Suprapubic skin (tissue), 4 donors: ENCODE measurements around the gene TMED9. TPM values are rescaled to one million over a fixed set of nuclear protein-coding genes. Genes with fewer than 3 reads are reported as not detected.

ENCODE experiments used
- DNase-seq, 2 donors: peaks; one replicate each; pipeline ENCODE4 v3.0.0-alpha.2; 2019; ENCODE audit warnings: low spot score in 2 of 2
- H3K27ac ChIP-seq: fragments of 200-600 bp; sonication (generic); one replicate; pipeline ENCODE4 v1.5.1; 2019
- H3K27me3 ChIP-seq: fragments of 200-600 bp; sonication (generic); one replicate; pipeline ENCODE4 v1.5.1; 2019
- H3K36me3 ChIP-seq: fragments of 200-600 bp; sonication (generic); one replicate; pipeline ENCODE4 v1.5.1; 2019
- H3K4me1 ChIP-seq: fragments of 200-600 bp; sonication (generic); one replicate; pipeline ENCODE4 v1.5.1; 2019
- H3K4me3 ChIP-seq: fragments of 200-600 bp; sonication (generic); one replicate; pipeline ENCODE4 v1.5.1; 2019; ENCODE audit warnings: mild to moderate bottlenecking
- H3K9me3 ChIP-seq: fragments of 200-600 bp; sonication (generic); one replicate; pipeline ENCODE4 v1.5.1; 2019
- EP300 ChIP-seq: sonication (generic); formaldehyde crosslinking; IDR thresholded peaks from one replicate; pipeline ENCODE4 v1.6.1; 2017; ENCODE audit warnings: antibody characterized with exemption
- POLR2A ChIP-seq, 2 donors: fragments of 450-650 bp; IDR thresholded peaks; one replicate each; pipeline ENCODE4 v1.6.1; 2017; ENCODE audit warnings: antibody characterized with exemption in 2 of 2, mild to moderate bottlenecking in 2 of 2, moderate library complexity in 2 of 2
- POLR2AphosphoS5 ChIP-seq, 3 donors: sonication (generic); formaldehyde crosslinking; IDR thresholded peaks; one replicate each; pipeline ENCODE4 v1.6.1; 2017; ENCODE audit warnings: antibody characterized with exemption in 3 of 3
- WGBS: methylation state at CpG from one replicate; pipeline ENCODE4 v1.1.5; 2018; 5-methylcytosine and 5-hydroxymethylcytosine counted together
- total RNA-seq, 4 donors: library from RNA; depleted of rRNA; stranded (reverse); fragments of >200 nt; gene quantifications; one replicate each; pipeline ENCODE4 v1.1.0, GENCODE V29; 2016
- TF ChIP-seq, protein P1 (sequence below), 2 donors: fragments of 200-600 bp in 1 of 2; fragments of 450-650 bp in 1 of 2; sonication (generic) in 1 of 2; IDR thresholded peaks; one replicate each; pipeline ENCODE4 v1.5.1; 2016 to 2019; ENCODE audit warnings: antibody characterized with exemption in 2 of 2, mild to moderate bottlenecking in 1 of 2, moderate library complexity in 1 of 2

The TMED9 gene
- total RNA-seq, 4 donors from 2014 or later, result 60.3 to 84.5 (median 79.5) TPM

DNA sequence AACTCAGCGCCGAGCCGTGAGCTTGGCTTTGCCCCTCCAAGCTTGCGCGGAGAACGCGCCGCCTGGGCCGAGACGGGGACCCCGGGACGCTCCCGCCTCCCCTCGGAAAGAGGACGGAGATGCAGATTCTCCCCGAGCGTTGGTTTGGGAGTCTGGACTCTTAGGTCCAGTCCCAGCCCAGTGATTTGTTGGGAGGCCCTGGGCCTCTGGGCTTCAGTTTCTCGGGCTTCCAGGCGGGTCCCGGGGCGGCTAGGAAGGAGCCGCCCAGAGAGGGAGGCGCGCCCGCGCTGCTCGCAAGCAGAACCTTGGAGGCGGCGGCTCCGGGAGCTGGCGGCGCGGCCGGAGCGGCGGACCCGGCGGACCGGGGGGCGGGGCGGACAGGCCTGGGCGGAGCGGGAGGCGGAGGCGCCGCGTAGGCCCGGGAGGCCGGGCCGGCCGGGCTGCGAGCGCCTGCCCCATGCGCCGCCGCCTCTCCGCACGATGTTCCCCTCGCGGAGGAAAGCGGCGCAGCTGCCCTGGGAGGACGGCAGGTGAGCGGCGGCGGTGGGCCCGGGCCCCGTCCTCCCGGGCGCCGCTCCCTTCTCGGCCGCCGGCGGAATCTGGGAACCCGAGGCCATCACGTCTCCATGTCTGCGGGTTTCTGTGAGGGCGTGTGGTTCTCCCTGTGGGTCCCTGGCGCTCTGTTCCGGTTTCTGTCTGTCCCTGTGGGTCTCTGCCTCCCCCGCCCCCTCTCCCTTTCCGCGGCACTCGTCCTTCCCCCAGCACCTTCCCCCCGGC, 7.9 kb downstream of the TMED9 start, which contains the start of gene B4GALT7:
Gene B4GALT7 (plus strand): TSS at position 402 of the 777 bp plus-strand sequence. CDS start 79 bp downstream, at position 481.
- DNase-seq, result peak; percentile 86 to 90
- Histone ChIP-seq H3K4me1 (peaks cover 31% of the 10 kb centered on the region), H3K27ac (peak within 1 kb of the TSS; percentile 84), H3K27me3 (no peaks in the 10 kb centered on the region), H3K4me3 (peak within 1 kb of the TSS; percentile 76), H3K36me3 (peaks cover 24% of the 10 kb centered on the region), H3K9me3 (no peaks in the 10 kb centered on the region)
- WGBS, result under 1% methylated on average over 21 of the region's 86 CpGs
- peak; percentile 41 to 75 for TF ChIP-seq POLR2A (IDR thresholded peaks at IDR 0.05)
- TF ChIP-seq, protein P1, sequence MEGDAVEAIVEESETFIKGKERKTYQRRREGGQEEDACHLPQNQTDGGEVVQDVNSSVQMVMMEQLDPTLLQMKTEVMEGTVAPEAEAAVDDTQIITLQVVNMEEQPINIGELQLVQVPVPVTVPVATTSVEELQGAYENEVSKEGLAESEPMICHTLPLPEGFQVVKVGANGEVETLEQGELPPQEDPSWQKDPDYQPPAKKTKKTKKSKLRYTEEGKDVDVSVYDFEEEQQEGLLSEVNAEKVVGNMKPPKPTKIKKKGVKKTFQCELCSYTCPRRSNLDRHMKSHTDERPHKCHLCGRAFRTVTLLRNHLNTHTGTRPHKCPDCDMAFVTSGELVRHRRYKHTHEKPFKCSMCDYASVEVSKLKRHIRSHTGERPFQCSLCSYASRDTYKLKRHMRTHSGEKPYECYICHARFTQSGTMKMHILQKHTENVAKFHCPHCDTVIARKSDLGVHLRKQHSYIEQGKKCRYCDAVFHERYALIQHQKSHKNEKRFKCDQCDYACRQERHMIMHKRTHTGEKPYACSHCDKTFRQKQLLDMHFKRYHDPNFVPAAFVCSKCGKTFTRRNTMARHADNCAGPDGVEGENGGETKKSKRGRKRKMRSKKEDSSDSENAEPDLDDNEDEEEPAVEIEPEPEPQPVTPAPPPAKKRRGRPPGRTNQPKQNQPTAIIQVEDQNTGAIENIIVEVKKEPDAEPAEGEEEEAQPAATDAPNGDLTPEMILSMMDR (IDR thresholded peaks at IDR 0.05), result no peak

DNA sequence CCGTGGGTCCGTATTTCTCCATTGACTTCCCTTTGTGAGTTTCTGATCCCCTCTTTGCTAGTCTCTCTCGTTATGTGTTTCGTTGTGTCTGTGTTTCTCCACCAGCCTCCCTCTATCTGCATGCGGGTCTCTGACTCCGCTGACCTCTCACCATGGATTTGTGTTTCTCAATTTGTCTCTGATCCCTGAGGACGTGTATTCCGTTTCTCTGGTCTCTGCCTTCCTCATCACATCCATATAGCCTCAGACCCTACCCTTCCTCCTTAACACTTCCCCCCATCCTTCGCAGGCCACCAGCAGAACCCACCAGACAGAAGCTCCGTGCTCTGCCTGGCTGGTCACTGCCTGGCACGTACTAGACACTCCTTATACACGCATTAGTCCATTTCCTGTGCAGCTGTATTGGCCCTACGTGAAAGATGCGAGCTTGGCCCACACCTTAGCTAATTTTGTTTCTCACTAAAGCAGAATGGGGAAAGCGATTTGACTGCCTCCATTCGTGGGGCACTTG, 8.6 kb downstream of the TMED9 start:
- peak overlapping the region; percentile 76 for H3K4me3 ChIP-seq
- DNase-seq, result no peak
- peaks cover 23% of the 10 kb centered on the region for H3K36me3 ChIP-seq
- H3K27ac ChIP-seq, result peak overlapping the region; percentile 84
- H3K27me3 ChIP-seq, result no peaks in the 10 kb centered on the region
- no peaks in the 10 kb centered on the region for H3K9me3 ChIP-seq
- H3K4me1 ChIP-seq, result peaks cover 31% of the 10 kb centered on the region
- TF ChIP-seq EP300, result no peak
- TF ChIP-seq, protein P1 (IDR thresholded peaks at IDR 0.05), result no peak
- TF ChIP-seq POLR2A (IDR thresholded peaks at IDR 0.05), result no peak
- TF ChIP-seq POLR2AphosphoS5 (IDR thresholded peaks at IDR 0.05), result no peak
- 4% methylated on average over 16 of the region's 16 CpGs for WGBS

DNA sequence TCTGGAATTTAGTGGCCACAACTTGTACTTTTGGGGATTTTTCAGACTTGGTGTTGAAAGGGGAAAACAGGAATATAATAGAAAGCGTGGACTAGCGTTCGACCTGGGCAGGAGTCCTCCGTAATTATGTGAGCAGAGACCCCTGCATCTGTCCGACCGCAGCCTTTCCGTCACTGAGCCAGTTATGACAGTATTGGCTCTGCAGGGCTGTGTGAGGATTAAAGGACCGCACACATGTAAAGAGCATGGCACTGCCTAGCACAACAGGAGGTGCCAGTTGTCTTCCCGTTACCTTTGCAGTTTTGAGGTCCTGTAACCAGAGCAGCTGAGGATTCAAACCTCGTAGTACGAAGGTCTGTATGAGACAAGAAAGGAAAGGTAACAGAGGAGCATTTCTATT, 9.1 kb downstream of the TMED9 start:
- H3K36me3 ChIP-seq, result peaks cover 23% of the 10 kb centered on the region
- DNase-seq, result no peak
- H3K27ac ChIP-seq, result no peak overlapping the region
- TF ChIP-seq POLR2AphosphoS5 (IDR thresholded peaks at IDR 0.05) (no peak), EP300 (no peak), POLR2A (IDR thresholded peaks at IDR 0.05) (no peak)
- TF ChIP-seq, protein P1 (IDR thresholded peaks at IDR 0.05), result no peak
- H3K4me1 ChIP-seq, result peaks cover 31% of the 10 kb centered on the region
- WGBS, result 83% methylated on average over 11 of the region's 11 CpGs
- peak overlapping the region; percentile 76 for H3K4me3 ChIP-seq
- no peaks in the 10 kb centered on the region for H3K9me3 ChIP-seq
- no peaks in the 10 kb centered on the region for H3K27me3 ChIP-seq

DNA sequence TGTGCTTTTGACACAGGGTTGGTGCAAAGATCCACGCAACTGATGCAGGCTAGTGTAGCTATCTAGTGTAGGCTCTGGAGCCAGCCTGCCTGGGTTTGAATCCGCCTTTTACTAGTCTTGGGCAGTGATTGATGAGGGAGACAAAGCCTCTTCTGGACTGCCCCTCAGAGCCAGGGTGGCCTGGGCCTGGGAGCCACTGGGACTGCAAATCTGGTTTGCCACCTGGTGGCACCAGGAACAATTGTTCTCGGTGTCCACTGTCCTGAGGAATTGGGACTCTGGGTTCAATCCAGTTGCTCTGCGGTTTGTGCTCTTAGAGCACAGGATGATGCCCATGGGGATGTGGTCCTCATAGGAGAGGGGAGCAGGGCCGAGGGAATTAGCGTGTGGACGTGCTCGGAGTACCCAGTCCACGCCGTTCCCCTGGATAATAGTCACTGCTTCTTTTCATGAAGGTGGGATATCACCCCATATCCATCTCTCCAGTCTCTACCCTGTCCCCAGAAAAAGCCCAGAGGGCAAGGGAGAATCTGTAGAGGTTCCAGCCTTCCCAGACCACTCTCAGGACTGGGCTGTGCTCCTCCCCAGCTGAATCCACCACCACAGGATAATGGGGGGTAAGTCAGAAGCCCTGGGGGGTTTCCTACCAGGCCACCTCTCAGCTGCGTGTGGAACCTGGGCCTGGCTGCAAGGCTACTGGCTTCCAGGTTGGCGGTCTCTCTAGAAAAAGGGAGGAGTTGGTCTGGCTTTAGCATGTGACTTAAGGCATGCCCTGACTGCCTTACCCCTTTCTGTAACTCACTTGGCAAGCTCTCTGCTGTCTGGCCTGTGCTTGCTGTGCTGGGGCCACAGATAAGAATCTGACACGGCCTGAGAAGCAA, 9.8 kb downstream of the TMED9 start:
- WGBS, result 82% methylated on average over 13 of the region's 13 CpGs
- peaks cover 20% of the 10 kb centered on the region for H3K36me3 ChIP-seq
- no peak for DNase-seq
- H3K4me1 ChIP-seq, result peaks cover 31% of the 10 kb centered on the region
- peak overlapping the region; percentile 76 for H3K4me3 ChIP-seq
- no peaks in the 10 kb centered on the region for H3K27me3 ChIP-seq
- H3K27ac ChIP-seq, result no peak overlapping the region
- H3K9me3 ChIP-seq, result no peaks in the 10 kb centered on the region
- no peak for TF ChIP-seq POLR2A (IDR thresholded peaks at IDR 0.05)
- TF ChIP-seq POLR2AphosphoS5 (IDR thresholded peaks at IDR 0.05), result no peak
- TF ChIP-seq, protein P1 (IDR thresholded peaks at IDR 0.05), result no peak
- no peak for TF ChIP-seq EP300

DNA sequence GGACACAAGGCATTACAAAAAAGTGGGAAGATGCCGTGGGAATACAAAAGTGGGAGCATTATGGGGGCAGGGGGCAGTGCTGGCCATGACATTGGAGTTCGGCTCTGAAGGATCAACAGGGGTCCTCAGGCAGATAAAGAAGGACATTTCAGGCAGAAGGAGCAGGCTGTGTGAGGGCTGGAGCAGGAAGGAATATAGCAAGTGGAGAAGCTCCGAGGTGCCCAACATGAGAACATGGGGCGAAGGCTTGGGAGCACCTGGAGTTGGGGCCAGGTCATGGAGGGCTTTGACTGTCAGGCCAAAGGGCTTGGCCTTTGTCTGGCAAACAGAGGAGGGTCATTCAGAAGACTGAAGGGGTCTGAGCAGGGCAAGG, 10.4 kb downstream of the TMED9 start:
- 80% methylated on average over 4 of the region's 4 CpGs for WGBS
- no peak for DNase-seq
- H3K4me1 ChIP-seq, result peaks cover 38% of the 10 kb centered on the region
- no peaks in the 10 kb centered on the region for H3K27me3 ChIP-seq
- no peak overlapping the region for H3K27ac ChIP-seq
- TF ChIP-seq, protein P1 (IDR thresholded peaks at IDR 0.05), result no peak
- TF ChIP-seq POLR2A (IDR thresholded peaks at IDR 0.05) (no peak), POLR2AphosphoS5 (IDR thresholded peaks at IDR 0.05) (no peak), EP300 (no peak)
- H3K36me3 ChIP-seq, result peaks cover 19% of the 10 kb centered on the region
- H3K9me3 ChIP-seq, result no peaks in the 10 kb centered on the region
- no peak overlapping the region for H3K4me3 ChIP-seq
